GM12878 (cell line): Measurements from ENCODE around the gene SULT2B1. TPM values are rescaled to one million over a fixed set of nuclear protein-coding genes. Genes with fewer than 3 reads are reported as not detected.
A peak's percentile ranks its signal among the peaks of the same experiment; 100 is the strongest.

Experiments
- ASH2L ChIP-seq: fragments of 300-600, 200-600 bp; sonication (generic); IDR thresholded peaks from 2 replicates; pipeline ENCODE4 v1.6.1; 2017; ENCODE audit warnings: low read depth, mild to moderate bottlenecking, borderline replicate concordance
- BCL3 ChIP-seq: IDR thresholded peaks from 2 replicates; pipeline ENCODE4 v1.6.1; 2011; ENCODE audit warnings: borderline replicate concordance, low read depth, mild to moderate bottlenecking, moderate library complexity, low read length; ENCODE audit not compliant: insufficient read depth, poor library complexity, severe bottlenecking
- BRCA1 ChIP-seq: IDR thresholded peaks from 2 replicates; pipeline ENCODE4 v1.6.1; 2011; ENCODE audit warnings: low read depth, low read length, improper control_type of control experiment
- CHD4 ChIP-seq: fragments of 200-600 bp; sonication (generic); IDR thresholded peaks from 2 replicates; pipeline ENCODE4 v1.6.1; 2016; ENCODE audit warnings: mild to moderate bottlenecking
- EGR1 ChIP-seq, 2 experiments: IDR thresholded peaks; 1 replicate in 1 of 2; 2 replicates in 1 of 2; pipeline ENCODE4 v1.6.1; 2011 to 2012; ENCODE audit warnings: low read depth in 2 of 2, low read length in 2 of 2, borderline replicate concordance in 1 of 2, mild to moderate bottlenecking in 1 of 2, moderate library complexity in 1 of 2
- FOS ChIP-seq: IDR thresholded peaks from 3 replicates; pipeline ENCODE4 v1.6.1; 2011; ENCODE audit warnings: borderline replicate concordance; ENCODE audit not compliant: insufficient read length; ENCODE audit errors: extremely low read depth
- IRF5 ChIP-seq: fragments of 450-650 bp; IDR thresholded peaks from 2 replicates; pipeline ENCODE4 v1.6.1; 2017; ENCODE audit warnings: borderline replicate concordance
- KLF5 ChIP-seq: fragments of 450-650 bp; IDR thresholded peaks from 2 replicates; pipeline ENCODE4 v1.6.1; 2014; ENCODE audit warnings: mild to moderate bottlenecking; ENCODE audit not compliant: partially characterized antibody
- MEF2B ChIP-seq: fragments of 450-650 bp; IDR thresholded peaks from 2 replicates; pipeline ENCODE4 v1.6.1; 2018; ENCODE audit warnings: mild to moderate bottlenecking, moderate library complexity; ENCODE audit not compliant: partially characterized antibody, poor library complexity, severe bottlenecking
- MXI1 ChIP-seq: fragments of 150-350 bp; IDR thresholded peaks from 2 replicates; pipeline ENCODE4 v1.6.1; 2011; ENCODE audit warnings: low read depth, mild to moderate bottlenecking, inconsistent platforms, low read length, improper control_type of control experiment
- NFYA ChIP-seq: IDR thresholded peaks from 2 replicates; pipeline ENCODE4 v1.6.1; 2011; ENCODE audit warnings: low read depth, mild to moderate bottlenecking, low read length, improper control_type of control experiment, borderline replicate concordance
- NR2C2 ChIP-seq: IDR thresholded peaks from 2 replicates; pipeline ENCODE4 v1.6.1; 2011; ENCODE audit warnings: borderline replicate concordance, low read depth; ENCODE audit not compliant: control insufficient read depth, insufficient read length
- NR2F1 ChIP-seq: fragments of 450-650 bp; conservative IDR thresholded peaks from 2 replicates; pipeline ENCODE4 v1.6.1; 2017; ENCODE audit warnings: mild to moderate bottlenecking
- NRF1 ChIP-seq: conservative IDR thresholded peaks from 2 replicates; pipeline ENCODE4 v1.6.1; 2011; ENCODE audit warnings: mild to moderate bottlenecking, low read depth, low read length, improper control_type of control experiment
- PAX5 ChIP-seq: IDR thresholded peaks from 2 replicates; pipeline ENCODE4 v1.6.1; 2011; ENCODE audit warnings: low read depth, low read length, borderline replicate concordance
- PRDM15 ChIP-seq: fragments of 450-650 bp; formaldehyde crosslinking; IDR thresholded peaks from 2 replicates; pipeline ENCODE4 v1.4.0; 2020; ENCODE audit warnings: mild to moderate bottlenecking, moderate library complexity
- RELB ChIP-seq: fragments of 450-650 bp; IDR thresholded peaks from 2 replicates; pipeline ENCODE4 v1.6.1; 2017; ENCODE audit warnings: low read depth, mild to moderate bottlenecking, moderate library complexity
- RFX5 ChIP-seq: IDR thresholded peaks from 2 replicates; pipeline ENCODE4 v1.6.1; 2011; ENCODE audit warnings: low read depth, low read length, improper control_type of control experiment
- RUNX3 ChIP-seq: IDR thresholded peaks from 2 replicates; pipeline ENCODE4 v1.6.1; 2012; ENCODE audit warnings: low read length, inconsistent platforms
- SPI1 ChIP-seq: IDR thresholded peaks from 2 replicates; pipeline ENCODE4 v1.6.1; 2011; ENCODE audit warnings: low read depth, mild to moderate bottlenecking, low read length, moderate library complexity, borderline replicate concordance; ENCODE audit not compliant: insufficient read depth
- YBX1 ChIP-seq: fragments of 450-650 bp; IDR thresholded peaks from 2 replicates; pipeline ENCODE4 v1.6.1; 2016; ENCODE audit warnings: antibody characterized with exemption
- ZBED1 ChIP-seq: IDR thresholded peaks from 2 replicates; pipeline ENCODE4 v1.6.1; 2016; ENCODE audit warnings: borderline replicate concordance
- polyA plus RNA-seq, 11 experiments: library from polyadenylated mRNA; depleted of rRNA in 4 of 11; unstranded in 6 of 11; stranded (reverse) in 5 of 11; fragments of >200 nt; fragmentation: Nextera tagmentation in 4 of 11; fragmentation: Illumina TruSeq in 1 of 11; extraction: Ambion mirVana in 4 of 11; extraction: Trizol in 1 of 11; gene quantifications; 1 replicate in 1 of 11; 2 replicates in 10 of 11; pipeline versions ENCODE4 v1.2.1 to v1.2.3, GENCODE V29; 2011 to 2016; ENCODE audit warnings: inconsistent platforms in 2 of 11, missing spikeins in 2 of 11, low read depth in 1 of 11
- total RNA-seq, 4 experiments: library from RNA; depleted of rRNA in 3 of 4; stranded (reverse); fragments of >200 nt in 3 of 4; fragmentation: Illumina TruSeq in 1 of 4; extraction: Trizol in 1 of 4; gene quantifications; 2 replicates each; pipeline versions ENCODE4 v1.2.1 to v1.2.3, GENCODE V29; 2013 to 2021

Gene SULT2B1
- total and polyA plus RNA-seq, 10 of the 15 experiments (the other 5 are each of a cell fraction or from before 2014, with no cell fraction given), result 0.11 to 0.14 TPM; not detected in 8

GRCh38 chr19:48633148-48634035, 81.4 kb downstream of the SULT2B1 start (continued):
- TF ChIP-seq BCL3 (no peak), PRDM15 (CRISPR knock-in tag) (no peak), ASH2L (no peak), NR2C2 (peak; percentile 61), RELB (peak; percentile 19; the same call in 1 of the 2 replicates), ZBED1 (no peak), NFYA (no peak), BRCA1 (no peak), YBX1 (no peak), RUNX3 (no peak), KLF5 (no peak), NR2F1 (peak; percentile 98), RFX5 (no peak), PAX5 (no peak), FOS (no peak), NRF1 (no peak), MXI1 (no peak), IRF5 (no peak), MEF2B (peak; percentile 48), CHD4 (no peak), SPI1 (no peak), EGR1 (IDR thresholded peaks at IDR 0.05; ENCODE audit: borderline replicate concordance in 1 of 2, low read depth in 2 of 2, low read length in 2 of 2) (no peak)
